GM12872 (cell line): ENCODE data around the gene HHLA2.

ENCODE experiments used
- TF ChIP-seq, protein P1 (sequence below): IDR thresholded peaks from 3 replicates; pipeline ENCODE4 v1.5.1; 2011; ENCODE audit warnings: low read depth, mild to moderate bottlenecking, low read length, moderate library complexity; ENCODE audit not compliant: insufficient read depth

Gene HHLA2

DNA sequence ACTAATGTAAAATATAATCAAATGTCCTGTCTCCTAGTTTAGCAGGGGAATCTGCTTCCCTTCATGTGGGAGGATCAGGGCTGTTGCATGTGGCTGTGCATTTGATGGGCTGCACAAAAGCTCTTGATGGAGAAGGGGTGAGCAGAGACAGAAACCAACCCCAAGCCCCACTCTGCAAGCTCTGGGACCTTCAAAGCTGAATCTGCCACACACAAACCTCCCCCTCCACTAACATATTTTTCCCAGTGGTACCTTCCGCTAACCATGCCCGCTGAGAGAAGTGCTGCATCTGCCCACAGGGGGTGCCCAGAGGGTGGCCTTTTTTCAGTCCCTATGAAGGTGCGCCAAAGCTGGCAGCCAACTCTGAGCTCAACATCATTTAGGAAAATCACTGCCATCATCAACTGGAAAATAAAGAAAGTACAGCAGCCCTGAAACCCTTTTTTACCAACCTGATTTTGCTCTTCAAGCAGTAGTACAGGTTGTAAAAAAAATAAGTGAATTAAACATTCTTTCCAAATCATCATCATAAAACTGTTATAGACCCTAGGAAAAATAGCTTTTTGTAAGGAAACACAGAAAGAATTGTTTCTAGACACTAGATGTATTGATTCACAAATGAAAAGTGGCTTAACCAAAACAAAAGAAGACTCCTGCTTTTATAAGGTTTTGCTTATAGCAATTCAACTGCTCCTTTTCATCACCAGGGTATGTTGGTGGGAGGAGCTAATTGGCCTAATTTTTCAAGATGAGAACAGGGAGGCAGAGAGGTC lies 97.0 kb downstream of the HHLA2 start:
- TF ChIP-seq, protein P1, sequence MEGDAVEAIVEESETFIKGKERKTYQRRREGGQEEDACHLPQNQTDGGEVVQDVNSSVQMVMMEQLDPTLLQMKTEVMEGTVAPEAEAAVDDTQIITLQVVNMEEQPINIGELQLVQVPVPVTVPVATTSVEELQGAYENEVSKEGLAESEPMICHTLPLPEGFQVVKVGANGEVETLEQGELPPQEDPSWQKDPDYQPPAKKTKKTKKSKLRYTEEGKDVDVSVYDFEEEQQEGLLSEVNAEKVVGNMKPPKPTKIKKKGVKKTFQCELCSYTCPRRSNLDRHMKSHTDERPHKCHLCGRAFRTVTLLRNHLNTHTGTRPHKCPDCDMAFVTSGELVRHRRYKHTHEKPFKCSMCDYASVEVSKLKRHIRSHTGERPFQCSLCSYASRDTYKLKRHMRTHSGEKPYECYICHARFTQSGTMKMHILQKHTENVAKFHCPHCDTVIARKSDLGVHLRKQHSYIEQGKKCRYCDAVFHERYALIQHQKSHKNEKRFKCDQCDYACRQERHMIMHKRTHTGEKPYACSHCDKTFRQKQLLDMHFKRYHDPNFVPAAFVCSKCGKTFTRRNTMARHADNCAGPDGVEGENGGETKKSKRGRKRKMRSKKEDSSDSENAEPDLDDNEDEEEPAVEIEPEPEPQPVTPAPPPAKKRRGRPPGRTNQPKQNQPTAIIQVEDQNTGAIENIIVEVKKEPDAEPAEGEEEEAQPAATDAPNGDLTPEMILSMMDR, result no peak

DNA sequence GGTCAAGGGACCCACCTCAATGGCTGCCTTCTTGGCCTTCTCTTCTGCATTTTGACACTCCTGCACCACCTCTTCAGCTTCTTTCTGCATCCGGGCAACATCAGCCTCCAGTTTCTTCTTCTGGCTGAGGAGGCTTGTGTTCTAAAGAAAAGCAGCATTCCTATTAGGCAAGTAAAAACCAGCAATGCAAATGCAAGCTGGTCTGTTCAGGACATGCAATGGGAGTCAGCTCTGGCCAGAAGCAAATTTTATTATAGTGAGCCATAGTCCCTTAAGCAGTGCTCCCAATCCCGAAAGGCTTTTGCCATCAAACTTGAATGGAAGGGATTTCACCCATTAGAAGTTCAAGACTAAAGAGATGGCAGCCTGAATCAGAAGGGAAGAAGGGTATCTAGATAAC lies 97.7 kb downstream of the HHLA2 start:
- TF ChIP-seq, protein P1, result no peak

DNA sequence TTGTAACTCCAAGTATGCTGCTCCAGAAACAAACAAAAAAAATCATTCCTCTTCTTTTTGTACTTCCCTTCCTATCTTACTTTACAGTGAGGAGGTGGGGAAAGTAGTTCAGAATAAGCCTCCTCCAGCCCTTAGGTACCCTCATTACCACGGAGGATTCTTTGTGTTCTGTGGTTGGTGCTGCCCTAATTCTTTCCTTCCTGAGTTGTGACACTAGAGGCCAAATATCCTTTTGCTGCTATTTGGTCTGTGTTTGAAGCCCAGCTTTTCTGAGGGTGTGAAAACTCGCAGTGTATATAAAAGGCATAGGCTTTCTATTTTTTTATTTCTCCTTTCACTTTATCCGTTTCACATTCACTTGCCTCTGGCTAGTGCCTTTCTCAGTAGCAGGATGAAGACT lies 98.2 kb downstream of the HHLA2 start:
- TF ChIP-seq, protein P1, result no peak

DNA sequence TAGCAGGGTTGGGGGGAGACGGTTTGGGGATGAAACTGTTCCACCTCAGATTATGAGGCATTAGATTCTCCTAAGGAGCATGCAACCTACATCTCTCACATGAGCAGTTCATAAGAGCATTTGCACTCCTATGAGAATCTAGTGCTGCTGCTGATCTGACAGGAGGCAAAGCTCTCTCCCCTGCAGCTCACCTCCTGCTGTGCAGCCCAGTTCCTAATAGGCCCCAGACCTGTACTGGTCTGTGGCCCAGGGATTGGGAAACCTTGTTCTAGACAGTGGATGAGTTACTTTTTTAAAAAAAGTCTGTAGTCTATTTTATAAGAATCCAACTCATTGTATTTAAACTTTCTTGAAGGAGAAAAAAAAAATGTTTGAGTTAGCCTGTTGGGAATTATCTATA lies 100.0 kb downstream of the HHLA2 start:
- TF ChIP-seq, protein P1, result no peak

DNA sequence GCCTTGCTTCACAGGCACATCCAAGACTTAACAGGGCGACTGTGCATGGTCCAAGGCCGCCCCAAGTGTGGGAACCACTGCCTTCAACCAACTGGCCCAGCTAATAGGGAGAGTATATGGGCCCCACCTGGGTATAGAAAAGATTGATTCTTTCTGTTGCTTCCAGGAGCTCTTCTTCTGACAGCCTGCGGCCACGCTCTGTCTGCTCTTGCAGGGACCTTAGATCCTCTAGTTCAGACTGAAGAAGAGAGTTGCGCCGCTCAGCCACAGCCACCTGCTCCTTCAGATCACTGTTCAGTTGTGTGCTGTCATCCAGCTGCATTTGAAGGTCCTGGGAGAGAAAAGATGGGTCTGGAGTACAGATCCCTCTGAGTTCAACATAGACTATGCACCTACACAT lies 102.2 kb downstream of the HHLA2 start:
- TF ChIP-seq, protein P1, result no peak

DNA sequence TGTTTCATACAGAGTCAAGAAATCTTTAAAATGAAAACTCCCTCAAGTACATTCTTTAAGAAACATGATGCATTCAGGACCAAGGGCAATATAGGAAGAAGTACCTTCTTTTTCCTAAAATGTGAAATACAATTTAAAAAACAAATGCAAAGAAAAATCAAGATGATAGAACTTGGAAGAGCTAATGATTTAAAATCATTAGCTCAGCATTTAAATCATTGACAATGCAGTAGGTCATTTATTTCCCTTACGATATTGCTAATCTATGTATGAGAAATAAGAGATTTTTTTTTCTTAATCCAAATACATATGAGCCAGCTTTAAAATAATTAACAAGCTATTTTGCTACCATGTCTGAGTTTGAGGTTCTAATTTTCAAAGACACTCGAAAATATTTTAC lies 105.5 kb downstream of the HHLA2 start:
- TF ChIP-seq, protein P1, result no peak

DNA sequence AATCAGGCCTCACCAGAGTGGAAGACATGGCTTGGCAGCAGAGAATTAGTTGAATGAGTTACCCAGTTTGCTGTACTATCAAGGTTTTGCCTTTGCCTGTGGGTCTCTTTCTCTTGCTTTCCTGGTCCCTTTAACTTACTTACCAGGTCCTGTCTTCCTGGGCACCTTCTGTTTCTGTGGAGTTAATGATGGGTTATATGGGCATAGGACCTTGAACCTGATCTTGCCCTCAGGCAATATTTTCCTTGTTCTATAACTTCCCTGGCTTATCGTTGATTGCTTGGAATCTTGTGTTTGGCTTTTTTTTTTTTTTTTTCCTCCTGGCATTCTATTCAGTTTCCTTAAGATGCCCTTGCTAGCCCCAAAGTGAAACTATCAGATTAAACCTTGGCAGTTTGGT lies 106.8 kb downstream of the HHLA2 start:
- TF ChIP-seq, protein P1, result no peak
